ENCODE measurements around the gene FAM53A.
"Not testable (repeated sequence)": the region's sequence is repeated elsewhere in the genome, so short reads cannot be mapped to it uniquely, and the experiment has no call there.

Gene FAM53A

GRCh38 chr4:1616557-1616930, 67.6 kb downstream of the FAM53A start:
- DNase-seq, result no peak

- DNase-seq, result no peak
These were observed 68.1 kb downstream of the FAM53A start for GRCh38 chr4:1615786-1616556.

DNA sequence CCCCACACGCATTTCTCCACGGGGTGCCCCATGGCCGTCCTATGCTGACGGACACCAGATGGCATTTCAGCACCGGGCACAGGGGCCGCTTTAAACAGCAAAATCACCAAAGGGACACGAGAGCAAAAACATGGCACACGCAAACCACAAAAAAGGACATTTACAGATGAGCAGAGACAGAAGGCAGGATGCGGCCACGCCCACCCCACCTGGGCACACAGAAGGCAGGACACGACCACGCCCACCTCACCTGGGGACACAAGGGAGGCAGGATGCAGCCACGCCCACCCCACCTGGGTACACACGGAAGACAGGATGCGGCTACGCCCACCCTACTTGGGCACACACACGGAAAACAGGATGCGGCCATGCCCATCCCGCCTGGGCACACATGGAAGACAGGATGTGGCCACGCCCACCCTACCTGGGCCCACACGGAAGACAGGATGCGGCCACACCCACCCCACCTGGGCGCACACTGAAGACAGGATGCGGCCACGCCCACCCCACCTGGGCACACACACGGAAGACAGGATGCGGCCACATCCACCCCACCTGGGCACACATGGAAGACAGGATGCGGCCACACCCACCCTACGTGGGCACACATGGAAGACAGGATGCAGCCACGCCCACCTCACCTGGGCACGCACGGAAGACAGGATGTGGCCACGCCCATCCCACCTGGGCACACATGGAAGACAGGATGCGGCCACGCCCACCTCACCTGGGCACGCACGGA, 69.1 kb downstream of the FAM53A start:
- no peak for DNase-seq

DNA sequence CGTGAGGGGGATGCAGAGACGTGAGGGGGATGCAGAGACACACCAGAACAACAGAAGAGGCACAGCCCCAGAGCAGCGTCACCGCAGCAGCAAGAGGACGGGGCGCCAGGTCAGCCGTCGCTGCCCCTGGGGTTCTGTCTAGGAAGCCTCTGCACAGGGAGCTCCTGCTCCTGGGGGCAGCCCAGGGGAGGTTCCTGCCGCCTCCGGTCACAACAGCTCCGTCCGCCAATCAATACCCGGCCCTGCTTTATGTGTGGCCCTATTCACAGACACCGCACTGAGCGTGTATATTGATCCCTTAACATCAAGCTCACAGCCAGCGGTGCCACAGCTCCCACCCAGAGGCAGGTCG, 69.6 kb downstream of the FAM53A start:
- no peak for DNase-seq

GRCh38 chr4:1614049-1614448, 70.1 kb downstream of the FAM53A start:
- no peak for DNase-seq

- DNase-seq, result no peak
These were observed 71.0 kb downstream of the FAM53A start for GRCh38 chr4:1613099-1613495.

GRCh38 chr4:1612278-1613098, 71.6 kb downstream of the FAM53A start:
- DNase-seq, result no peak

DNA sequence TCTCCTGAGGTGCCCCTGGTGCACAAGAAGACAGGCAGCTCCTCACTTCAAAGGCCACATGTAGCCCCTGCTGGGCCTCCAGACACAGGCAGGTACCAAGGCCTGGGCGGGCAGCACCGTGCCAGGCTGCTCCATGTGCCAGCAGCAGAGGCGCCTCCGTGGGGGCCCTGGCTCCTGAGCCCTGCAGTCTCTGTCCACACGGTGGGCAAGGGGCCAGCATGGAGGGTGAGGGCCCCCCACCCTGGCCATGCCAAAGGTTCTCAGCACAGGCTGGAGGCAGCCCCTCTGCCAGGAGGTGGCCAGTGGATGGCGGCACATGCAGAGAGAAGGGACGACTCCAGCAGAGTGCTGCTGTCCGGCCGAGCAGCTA, 72.6 kb downstream of the FAM53A start:
- DNase-seq, result no peak

DNA sequence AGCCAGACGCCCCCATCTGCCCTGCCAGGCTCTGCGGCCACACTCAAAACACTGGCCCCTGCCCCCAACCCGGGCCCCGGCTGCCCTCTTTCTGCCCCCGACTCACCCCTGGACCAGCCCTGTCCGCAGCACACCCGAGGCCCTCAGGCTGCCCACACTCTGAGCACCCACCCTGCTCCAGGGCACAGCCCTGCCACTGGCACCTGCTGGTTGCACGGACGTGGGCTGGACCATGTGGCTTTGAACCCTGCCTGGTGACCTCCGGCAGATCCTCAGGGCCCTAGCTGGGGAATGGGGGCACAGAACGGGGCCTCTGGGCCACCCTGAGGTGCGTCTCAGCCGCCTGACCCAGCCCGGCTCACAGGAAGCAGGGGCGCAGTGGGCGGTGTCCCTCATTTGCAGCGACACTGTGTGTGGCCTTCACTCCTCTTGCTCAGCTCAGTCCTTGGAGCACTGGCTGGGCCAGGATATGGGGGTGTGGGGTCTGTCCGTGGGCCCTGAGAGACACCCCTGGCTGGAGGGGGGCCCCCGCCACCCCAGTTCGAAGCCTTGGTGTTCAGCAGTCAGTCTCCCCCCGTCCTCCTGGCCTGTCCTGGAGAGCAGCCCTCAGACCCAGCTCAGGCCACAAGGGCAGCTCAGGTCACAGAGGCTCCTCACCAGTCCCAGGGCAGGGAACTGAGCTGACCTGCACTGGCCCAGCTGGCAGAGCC, 73.2 kb downstream of the FAM53A start:
- no peak for DNase-seq

- no peak for DNase-seq
These were observed 74.0 kb downstream of the FAM53A start for GRCh38 chr4:1609901-1610790.

GRCh38 chr4:1608821-1609500, 75.2 kb downstream of the FAM53A start:
- no peak for DNase-seq

GRCh38 chr4:1608196-1608820, 75.8 kb downstream of the FAM53A start:
- DNase-seq, result no peak

GRCh38 chr4:1607436-1608195, 76.5 kb downstream of the FAM53A start:
- DNase-seq, result not testable (repeated sequence)

GRCh38 chr4:1604706-1605205, 79.4 kb downstream of the FAM53A start:
- no peak for DNase-seq

GRCh38 chr4:1604181-1604705, 79.9 kb downstream of the FAM53A start:
- DNase-seq, result no peak

- DNase-seq, result no peak
These were observed 80.5 kb downstream of the FAM53A start for GRCh38 chr4:1603413-1604135.

- DNase-seq, result no peak
These were observed 81.3 kb downstream of the FAM53A start for GRCh38 chr4:1602655-1603412.
